KOPT-K1 (cell line): ENCODE results near the gene DNMT1.

Experiments
- H3K27ac ChIP-seq: fragments of 200-600 bp; sonication (generic); 2 replicates; pipeline ENCODE4 v1.5.1; 2016; ENCODE audit warnings: antibody characterized with exemption, mild to moderate bottlenecking, low read depth, low read length; ENCODE audit not compliant: poor library complexity, severe bottlenecking
- H3K36me3 ChIP-seq: fragments of 200-600 bp; sonication (generic); 2 replicates; pipeline ENCODE4 v1.5.1; 2017; ENCODE audit warnings: antibody characterized with exemption, mild to moderate bottlenecking, low read length, moderate library complexity; ENCODE audit not compliant: insufficient read depth
- H3K9me3 ChIP-seq: fragments of 200-600 bp; sonication (generic); 2 replicates; pipeline ENCODE4 v1.5.1; 2017; ENCODE audit warnings: antibody characterized with exemption, low read length, mild to moderate bottlenecking; ENCODE audit not compliant: insufficient read depth, poor library complexity, severe bottlenecking

The DNMT1 gene

DNA sequence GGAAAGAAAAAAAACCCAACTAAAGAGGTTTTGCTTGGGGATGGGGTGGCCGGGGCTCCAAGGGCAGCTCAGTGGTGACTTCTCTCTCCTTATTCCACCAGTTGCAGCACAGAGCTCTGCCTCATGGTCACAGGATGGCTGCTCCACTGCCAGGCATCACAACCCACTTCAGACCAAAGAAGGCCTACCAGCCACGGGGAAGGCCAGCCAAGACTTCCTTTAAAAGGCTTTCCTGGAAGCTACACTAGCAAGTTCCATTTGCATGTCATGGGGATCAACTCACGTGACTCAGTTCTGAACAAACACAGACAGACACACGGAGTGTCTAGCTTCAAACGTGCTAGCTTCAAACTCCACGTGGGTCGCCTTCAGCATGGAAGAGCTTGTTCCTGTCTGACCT lies 61.8 kb downstream of the DNMT1 start:
- no peaks in the 10 kb centered on the region for H3K9me3 ChIP-seq
- H3K36me3 ChIP-seq, result peaks cover 99% of the 10 kb centered on the region
- no peak overlapping the region for H3K27ac ChIP-seq

DNA sequence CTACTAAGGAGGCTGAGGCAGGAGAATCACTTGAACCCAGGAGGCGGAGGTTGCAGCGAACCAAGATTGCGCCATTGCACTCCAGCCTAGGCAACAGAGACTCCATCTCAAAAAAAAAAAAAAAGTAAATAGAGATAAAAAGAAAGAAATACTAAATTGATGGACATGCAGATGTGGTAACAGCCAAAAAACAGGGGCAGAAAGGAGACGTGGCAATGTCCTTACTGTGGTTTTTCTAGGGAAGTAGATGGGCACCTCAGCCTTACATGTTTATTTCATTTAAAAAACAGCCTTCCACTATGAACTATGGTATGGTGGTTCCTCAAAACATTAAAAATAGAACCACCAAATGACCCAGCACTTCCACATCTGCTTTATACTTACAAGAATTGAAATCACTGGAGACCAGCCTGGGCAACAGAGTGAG lies 68.5 kb downstream of the DNMT1 start:
- Histone ChIP-seq H3K9me3 (no peaks in the 10 kb centered on the region), H3K36me3 (peaks cover 68% of the 10 kb centered on the region), H3K27ac (no peak overlapping the region)

DNA sequence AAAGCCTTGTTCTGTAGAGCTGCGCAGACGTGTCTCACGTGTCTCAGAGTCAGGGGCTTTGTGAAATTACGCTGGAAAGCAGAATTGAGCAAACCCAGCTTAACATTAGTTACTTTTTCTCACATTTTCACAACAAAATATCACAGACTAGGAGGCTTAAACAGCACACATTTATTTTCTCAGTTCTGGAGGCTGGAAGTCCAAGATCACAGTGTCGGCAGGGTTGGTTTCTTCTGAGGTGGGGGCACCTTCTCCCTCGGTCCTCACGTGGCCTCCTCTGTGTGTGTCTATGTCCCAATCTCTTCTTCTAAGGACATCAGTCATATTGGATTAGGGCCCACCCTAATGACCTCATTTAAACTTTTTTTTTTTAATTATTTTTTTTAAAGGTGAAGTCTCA lies 70.3 kb downstream of the DNMT1 start:
- H3K27ac ChIP-seq, result no peak overlapping the region
- no peaks in the 10 kb centered on the region for H3K9me3 ChIP-seq
- peaks cover 50% of the 10 kb centered on the region for H3K36me3 ChIP-seq

DNA sequence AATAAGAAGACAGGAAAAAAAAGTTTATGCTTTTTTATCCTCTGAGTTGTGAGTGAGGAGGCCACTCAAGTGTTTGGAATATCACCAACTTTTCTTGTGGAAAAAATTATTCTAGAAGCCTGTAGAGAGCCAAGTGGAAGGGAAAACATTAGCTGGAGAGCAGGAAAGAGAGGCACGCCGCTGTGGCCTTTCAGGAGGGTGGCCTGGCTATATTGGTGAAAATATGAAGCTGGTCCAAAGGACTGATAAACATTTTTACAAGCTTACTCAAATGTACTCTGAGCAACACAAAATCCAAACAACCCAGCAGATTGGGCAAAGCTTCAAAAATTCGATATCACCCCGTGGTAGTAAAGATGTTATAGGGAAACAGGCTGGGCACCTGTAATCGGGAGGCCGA lies 72.7 kb downstream of the DNMT1 start:
- no peak overlapping the region for H3K27ac ChIP-seq
- peaks cover 43% of the 10 kb centered on the region for H3K36me3 ChIP-seq
- no peaks in the 10 kb centered on the region for H3K9me3 ChIP-seq

DNA sequence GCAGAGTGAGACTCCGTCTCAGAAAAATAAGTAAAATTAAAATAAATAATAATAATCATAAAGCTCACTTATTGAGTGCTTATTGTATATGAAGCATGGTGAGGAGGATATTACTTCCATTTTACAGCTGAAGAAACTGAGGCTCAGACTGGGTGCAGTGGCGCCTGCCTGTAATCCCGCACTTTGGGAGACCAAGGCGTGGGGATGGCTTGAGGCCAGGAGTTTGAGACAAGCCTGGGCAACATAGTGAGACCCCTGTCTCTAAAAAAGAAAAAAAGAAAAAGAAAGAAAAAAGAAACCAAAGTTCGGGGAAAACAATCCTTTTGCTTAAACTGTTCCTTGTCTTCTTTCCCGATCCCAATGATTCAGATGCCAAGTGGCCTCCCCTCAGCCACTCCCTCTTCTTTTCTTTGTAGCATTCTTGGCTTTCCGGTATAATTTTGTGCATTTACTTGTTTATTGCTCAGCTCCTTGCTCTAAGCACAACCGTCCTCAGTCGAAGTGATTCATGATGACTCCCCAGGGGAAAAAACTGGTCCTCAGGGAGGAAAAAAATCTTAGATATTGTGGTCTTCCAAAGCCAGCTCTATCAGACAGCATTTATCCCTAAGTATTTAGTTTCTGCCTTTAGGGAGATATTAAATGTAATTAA lies 74.1 kb downstream of the DNMT1 start:
- Histone ChIP-seq H3K36me3 (peaks cover 45% of the 10 kb centered on the region), H3K9me3 (no peaks in the 10 kb centered on the region), H3K27ac (no peak overlapping the region)

DNA sequence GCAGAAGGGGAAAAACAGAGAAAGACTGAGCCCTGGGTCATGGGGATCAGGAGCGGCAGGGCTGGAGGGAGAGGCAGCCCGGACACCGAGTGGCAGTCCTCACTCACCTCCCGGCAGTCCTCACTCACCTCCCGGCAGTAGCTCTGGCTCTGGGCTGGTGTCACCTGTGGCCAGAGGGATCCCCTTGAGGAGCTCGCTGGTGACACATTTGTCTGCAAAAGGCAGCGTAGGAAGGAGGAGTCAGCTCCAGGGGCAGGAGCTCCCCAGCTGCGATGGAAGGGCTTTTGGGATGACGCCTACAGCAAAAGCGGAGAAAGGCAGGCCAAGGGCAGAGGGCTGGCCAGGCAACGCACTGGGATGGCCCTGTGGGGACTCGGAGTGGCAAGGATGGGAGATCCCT lies 75.8 kb downstream of the DNMT1 start:
- H3K36me3 ChIP-seq, result peaks cover 47% of the 10 kb centered on the region
- peak overlapping the region; percentile 86 for H3K27ac ChIP-seq
- no peaks in the 10 kb centered on the region for H3K9me3 ChIP-seq

DNA sequence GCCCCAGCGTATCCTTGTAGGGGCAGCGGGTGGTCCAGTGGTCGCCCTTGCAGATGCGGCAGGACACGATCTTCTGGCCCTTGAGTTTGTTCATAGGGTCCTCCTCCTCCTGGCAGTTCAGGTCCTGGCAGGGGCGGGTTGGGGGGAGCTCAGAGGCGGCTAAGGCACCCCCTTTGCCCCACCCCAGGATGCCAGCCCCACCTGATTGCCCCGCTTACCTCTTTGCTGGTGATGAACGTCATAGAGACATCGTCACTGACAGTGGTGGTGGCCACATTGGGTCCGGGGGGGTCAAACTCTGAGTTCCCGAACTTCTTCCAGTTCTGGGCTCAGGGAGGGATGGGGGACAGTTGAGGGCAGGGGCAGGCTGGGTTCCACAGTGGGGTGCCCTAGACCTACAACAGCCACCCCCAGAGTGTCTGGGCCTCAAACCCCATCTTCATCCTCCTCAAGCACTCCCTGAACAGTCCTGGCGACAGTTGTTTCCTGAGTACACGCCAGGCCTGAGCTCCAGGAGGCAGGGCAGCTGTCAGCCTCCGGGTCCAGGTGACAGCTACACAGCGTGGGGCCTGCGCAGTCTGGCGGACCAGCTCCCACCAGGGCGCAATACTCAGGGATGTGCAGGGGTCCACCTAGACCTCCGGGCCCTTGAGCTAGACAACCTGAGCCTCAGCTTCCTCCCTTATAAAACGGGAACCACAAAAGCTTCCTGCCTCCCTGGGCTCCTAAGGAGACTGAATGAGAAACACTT lies 77.7 kb downstream of the DNMT1 start:
- peaks cover 58% of the 10 kb centered on the region for H3K36me3 ChIP-seq
- no peaks in the 10 kb centered on the region for H3K9me3 ChIP-seq
- H3K27ac ChIP-seq, result no peak overlapping the region

DNA sequence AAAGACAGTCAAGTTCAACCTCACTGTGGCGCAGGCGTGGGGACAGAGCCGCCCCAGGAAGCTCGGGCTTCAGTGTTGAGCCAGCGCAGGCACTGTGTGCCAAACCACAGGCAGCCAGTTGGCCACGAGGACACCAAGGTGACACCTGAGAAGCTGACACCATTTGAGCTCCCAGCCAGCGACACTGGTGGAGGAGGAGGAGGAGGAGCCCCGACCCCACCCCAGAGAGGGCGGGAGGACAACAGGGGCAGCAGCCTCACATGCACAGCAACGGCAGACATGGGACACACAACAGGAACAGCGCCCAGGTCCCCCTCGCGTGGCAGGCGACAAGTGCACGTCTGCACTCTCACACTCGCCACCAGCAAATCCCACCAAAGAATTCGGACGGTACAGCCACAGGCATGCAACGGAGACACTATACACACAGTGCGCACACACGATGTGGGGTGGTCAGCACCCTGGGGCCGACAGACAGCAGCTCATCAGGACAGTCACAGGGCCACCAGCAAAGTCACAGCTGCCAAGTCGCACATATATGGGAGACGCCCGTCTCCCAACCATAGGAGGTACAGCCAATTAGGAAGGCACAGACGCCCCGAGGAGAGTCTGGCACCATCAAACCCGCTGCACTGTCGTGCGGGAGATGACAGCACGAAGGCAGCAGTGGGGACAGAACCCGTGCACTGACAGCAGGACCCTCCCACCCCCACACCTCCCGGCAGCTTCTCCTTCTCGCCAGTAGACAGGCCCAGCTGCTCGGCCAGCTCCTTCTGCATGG lies 78.5 kb downstream of the DNMT1 start:
- Histone ChIP-seq H3K27ac (no peak overlapping the region), H3K9me3 (no peaks in the 10 kb centered on the region), H3K36me3 (peaks cover 66% of the 10 kb centered on the region)

DNA sequence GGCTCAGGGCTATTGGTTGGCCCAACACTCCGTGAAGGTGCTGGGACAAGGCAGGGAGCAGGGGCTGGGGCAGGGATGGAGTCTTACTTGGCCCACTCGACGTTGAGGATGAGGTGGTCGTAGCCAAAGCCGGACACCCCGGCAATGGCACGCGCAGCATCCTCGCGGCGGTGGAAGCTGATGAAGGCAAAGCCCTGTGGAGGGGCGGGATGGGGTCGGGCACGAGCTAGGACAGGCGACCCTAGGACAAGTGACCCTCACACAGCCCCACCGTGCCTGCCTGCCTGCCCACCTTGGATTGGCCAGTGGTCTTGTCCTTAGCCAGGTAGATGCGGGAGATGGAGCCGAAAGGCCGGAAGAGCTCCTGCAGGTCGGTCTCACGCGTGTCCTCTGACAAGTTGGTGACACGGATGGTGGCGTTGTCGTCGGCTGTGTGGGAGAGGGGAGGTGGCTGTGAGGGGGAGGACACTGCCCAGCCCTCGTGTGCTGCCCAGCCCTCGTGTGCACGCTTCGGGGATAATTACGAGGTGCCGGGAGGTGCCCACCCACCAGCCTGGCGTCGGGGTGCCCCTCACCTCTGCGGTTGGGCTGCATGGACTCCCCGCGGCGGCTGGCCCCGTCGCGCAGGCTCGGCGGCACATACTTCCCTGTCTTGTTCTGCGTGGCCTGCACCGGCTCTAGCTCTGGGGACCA lies 79.2 kb downstream of the DNMT1 start:
- H3K36me3 ChIP-seq, result peaks cover 73% of the 10 kb centered on the region
- H3K27ac ChIP-seq, result no peak overlapping the region
- no peaks in the 10 kb centered on the region for H3K9me3 ChIP-seq

DNA sequence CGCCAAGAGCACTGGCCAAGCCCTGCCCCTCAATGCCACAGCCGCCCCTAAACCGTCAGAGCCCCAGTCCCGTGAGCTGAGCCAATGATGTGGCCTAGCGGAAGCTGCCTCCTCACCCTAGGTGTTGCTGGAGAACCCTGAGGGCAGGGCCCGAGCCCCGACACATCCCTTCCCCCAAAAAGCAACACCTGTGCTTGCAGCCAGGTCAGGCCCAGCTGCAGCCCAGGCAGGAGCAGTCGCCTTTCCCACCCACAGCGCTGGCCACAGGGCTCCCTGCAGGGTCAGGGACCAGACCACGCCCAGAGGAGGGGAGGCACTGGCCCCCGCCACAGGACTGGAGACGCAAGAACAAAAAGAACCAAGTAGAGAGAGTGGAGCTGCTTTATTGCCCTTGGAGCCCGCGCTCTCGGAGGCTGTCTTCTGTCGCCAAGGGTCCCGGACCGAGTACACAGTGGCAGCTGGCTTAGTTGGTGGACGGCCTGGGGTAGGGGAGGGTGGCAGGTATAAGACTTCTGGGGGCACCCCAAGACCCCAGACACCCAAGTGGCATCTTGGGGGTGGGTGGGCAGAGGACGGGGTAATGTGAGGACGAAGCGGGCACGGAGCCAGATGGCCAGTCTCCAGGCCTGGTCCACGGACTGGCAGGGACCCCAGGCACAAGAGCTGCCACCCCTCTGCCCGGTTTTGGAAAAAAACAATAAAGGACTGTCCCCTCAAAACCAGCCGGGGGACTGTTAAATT lies 79.9 kb downstream of the DNMT1 start:
- Histone ChIP-seq H3K36me3 (peaks cover 80% of the 10 kb centered on the region), H3K27ac (no peak overlapping the region)

DNA sequence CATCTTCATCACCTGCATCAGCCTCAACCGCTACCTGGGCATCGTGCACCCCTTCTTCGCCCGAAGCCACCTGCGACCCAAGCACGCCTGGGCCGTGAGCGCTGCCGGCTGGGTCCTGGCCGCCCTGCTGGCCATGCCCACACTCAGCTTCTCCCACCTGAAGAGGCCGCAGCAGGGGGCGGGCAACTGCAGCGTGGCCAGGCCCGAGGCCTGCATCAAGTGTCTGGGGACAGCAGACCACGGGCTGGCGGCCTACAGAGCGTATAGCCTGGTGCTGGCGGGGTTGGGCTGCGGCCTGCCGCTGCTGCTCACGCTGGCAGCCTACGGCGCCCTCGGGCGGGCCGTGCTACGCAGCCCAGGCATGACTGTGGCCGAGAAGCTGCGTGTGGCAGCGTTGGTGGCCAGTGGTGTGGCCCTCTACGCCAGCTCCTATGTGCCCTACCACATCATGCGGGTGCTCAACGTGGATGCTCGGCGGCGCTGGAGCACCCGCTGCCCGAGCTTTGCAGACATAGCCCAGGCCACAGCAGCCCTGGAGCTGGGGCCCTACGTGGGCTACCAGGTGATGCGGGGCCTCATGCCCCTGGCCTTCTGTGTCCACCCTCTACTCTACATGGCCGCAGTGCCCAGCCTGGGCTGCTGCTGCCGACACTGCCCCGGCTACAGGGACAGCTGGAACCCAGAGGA lies 80.6 kb downstream of the DNMT1 start:
- H3K36me3 ChIP-seq, result peaks cover 87% of the 10 kb centered on the region
- H3K27ac ChIP-seq, result no peak overlapping the region
- H3K9me3 ChIP-seq, result no peaks in the 10 kb centered on the region

More for the DNA sequence above, 79.9 kb downstream of the DNMT1 start:
- H3K9me3 ChIP-seq, result no peaks in the 10 kb centered on the region

DNA sequence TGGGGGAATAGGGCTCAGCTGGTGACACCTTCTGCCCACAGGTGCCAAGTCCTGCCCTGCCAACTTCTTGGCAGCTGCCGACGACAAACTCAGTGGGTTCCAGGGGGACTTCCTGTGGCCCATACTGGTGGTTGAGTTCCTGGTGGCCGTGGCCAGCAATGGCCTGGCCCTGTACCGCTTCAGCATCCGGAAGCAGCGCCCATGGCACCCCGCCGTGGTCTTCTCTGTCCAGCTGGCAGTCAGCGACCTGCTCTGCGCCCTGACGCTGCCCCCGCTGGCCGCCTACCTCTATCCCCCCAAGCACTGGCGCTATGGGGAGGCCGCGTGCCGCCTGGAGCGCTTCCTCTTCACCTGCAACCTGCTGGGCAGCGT lies 81.2 kb downstream of the DNMT1 start:
- peaks cover 92% of the 10 kb centered on the region for H3K36me3 ChIP-seq
- no peaks in the 10 kb centered on the region for H3K9me3 ChIP-seq
- peak overlapping the region; percentile 44 for H3K27ac ChIP-seq

DNA sequence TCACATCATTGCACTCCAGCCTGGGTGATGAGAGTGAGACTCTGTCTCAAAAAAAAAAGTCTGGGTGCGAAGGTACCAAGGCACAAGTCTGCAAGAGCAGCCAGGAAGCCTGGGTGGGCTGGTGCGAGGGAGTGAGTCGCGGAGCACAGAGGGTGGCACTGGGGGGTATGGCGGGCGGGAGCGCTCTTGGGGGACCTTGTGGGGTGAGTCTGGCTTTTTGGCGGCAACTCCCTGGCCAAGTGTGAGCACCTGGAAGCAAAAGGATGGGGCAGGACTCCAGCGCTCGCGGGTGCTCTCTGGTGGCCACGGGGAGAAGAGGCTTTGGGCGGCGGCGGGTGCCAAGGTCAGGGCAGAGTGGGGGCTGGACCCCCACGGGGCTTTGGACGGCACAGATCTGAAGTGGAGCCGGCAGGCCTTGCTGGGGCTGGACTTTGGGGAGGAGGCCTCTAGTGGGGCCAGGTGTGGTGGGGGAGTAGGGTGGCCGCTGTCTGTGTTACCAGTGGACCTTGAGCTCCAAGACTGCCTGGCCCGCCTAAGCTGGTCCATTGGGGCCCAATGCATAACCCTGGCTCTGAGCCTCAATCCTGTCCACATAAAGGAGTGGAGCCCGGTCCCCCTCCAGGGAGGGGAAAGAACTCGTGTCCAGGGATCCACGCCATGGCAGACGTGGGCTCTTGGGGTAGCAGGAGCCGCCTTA lies 81.7 kb downstream of the DNMT1 start:
- Histone ChIP-seq H3K36me3 (peaks cover 92% of the 10 kb centered on the region), H3K9me3 (no peaks in the 10 kb centered on the region), H3K27ac (peak overlapping the region; percentile 44)
